Lower leg skin (tissue), 3 donors: Measurements from ENCODE around the gene OAS2.

ENCODE experiments used
- POLR2A ChIP-seq, 2 donors: fragments of 450-650 bp; IDR thresholded peaks; one replicate each; pipeline ENCODE4 v1.6.1; 2016 to 2017; ENCODE audit warnings: antibody characterized with exemption in 2 of 2, mild to moderate bottlenecking in 1 of 2, moderate library complexity in 1 of 2
- TF ChIP-seq, protein P1 (sequence below), 3 donors: fragments of 450-650 bp; IDR thresholded peaks; one replicate each; pipeline ENCODE4 v1.5.1; 2016; ENCODE audit warnings: antibody characterized with exemption in 3 of 3, mild to moderate bottlenecking in 3 of 3, moderate library complexity in 2 of 3

DNA sequence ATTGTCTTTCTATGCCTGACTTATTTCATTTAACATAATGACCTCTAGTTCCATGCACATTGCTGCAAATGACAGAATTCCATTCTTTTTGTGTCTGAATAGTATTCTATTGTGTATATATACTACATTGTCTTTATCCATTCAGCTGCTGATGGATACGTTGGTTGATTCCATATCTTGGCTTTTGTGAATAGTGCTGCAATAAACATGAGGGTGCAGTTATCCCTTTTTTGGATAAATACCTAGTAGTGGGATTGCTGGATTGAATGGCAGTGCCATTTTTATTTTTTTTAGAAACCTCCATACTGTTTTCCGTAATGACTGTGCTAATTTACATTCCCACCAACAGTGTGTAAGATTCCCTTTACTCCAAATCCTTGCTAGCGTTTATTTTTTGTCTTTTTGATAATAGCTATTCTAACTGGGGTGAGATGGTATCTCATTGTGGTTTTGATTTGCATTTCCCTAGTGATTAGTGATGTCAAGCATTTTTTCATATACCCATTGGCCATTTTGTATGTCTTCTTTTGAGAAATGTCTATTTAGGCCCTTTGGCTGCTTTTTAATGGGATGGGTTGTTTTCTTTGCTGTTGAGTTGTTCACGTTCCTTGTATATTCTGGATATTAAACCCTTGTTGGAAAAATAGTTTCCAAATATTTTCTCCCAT, 2.3 kb downstream of the OAS2 start:
- TF ChIP-seq, protein P1, sequence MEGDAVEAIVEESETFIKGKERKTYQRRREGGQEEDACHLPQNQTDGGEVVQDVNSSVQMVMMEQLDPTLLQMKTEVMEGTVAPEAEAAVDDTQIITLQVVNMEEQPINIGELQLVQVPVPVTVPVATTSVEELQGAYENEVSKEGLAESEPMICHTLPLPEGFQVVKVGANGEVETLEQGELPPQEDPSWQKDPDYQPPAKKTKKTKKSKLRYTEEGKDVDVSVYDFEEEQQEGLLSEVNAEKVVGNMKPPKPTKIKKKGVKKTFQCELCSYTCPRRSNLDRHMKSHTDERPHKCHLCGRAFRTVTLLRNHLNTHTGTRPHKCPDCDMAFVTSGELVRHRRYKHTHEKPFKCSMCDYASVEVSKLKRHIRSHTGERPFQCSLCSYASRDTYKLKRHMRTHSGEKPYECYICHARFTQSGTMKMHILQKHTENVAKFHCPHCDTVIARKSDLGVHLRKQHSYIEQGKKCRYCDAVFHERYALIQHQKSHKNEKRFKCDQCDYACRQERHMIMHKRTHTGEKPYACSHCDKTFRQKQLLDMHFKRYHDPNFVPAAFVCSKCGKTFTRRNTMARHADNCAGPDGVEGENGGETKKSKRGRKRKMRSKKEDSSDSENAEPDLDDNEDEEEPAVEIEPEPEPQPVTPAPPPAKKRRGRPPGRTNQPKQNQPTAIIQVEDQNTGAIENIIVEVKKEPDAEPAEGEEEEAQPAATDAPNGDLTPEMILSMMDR (IDR thresholded peaks at IDR 0.05), result no peak
- TF ChIP-seq POLR2A (IDR thresholded peaks at IDR 0.05), result no peak
